ENCODE measurements around the gene REG1B. TPM values are rescaled to one million over a fixed set of nuclear protein-coding genes. Genes with fewer than 3 reads are reported as not detected.

Gene REG1B
- not detected for total RNA-seq

DNA sequence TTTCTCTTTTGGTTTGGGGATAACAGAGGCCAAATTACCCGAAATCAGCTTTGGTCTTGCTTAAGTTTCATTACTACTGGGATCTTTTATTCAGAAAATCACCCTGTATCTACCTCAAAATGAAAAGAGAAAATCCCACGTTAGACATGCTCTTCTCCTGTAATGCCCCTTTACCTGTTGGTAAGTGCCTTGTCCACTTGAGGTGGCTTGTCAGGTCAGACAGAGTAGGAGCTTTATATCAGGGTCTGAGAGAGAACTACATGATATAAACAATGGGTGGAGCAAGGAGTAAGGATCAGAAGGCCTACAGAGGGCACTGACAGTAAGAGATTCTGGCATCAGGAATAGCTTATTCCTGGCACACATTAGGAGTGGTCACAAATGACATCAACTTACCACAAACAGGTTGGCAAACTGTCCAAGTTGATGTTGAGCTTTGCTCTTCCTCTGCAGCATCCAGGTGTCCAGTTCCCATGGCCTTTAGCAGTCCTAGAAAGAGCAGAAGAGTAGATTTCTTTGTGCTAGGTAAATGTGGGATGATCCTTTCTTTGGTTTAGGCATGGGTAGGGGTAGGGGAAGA is at the start of gene REG1B:
Gene REG1B (minus strand): TSS at position 209 of the 580 bp plus-strand sequence. CDS start 381 bp downstream, outside the sequence.
- Histone ChIP-seq H3K36me3 (no peaks in the 10 kb centered on the region), H3K9me3 (no peaks in the 10 kb centered on the region), H3K27ac (no peak within 1 kb of the TSS), H3K4me3 (no peak within 1 kb of the TSS), H3K27me3 (no peaks in the 10 kb centered on the region), H3K4me1 (no peaks in the 10 kb centered on the region)
- TF ChIP-seq POLR2AphosphoS5 (IDR thresholded peaks at IDR 0.05) (no peak), POLR2A (IDR thresholded peaks at IDR 0.05) (no peak)
- TF ChIP-seq, protein P1, sequence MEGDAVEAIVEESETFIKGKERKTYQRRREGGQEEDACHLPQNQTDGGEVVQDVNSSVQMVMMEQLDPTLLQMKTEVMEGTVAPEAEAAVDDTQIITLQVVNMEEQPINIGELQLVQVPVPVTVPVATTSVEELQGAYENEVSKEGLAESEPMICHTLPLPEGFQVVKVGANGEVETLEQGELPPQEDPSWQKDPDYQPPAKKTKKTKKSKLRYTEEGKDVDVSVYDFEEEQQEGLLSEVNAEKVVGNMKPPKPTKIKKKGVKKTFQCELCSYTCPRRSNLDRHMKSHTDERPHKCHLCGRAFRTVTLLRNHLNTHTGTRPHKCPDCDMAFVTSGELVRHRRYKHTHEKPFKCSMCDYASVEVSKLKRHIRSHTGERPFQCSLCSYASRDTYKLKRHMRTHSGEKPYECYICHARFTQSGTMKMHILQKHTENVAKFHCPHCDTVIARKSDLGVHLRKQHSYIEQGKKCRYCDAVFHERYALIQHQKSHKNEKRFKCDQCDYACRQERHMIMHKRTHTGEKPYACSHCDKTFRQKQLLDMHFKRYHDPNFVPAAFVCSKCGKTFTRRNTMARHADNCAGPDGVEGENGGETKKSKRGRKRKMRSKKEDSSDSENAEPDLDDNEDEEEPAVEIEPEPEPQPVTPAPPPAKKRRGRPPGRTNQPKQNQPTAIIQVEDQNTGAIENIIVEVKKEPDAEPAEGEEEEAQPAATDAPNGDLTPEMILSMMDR (IDR thresholded peaks at IDR 0.05) = no peak
- no peak for DNase-seq (ENCODE audit: low spot score in 2 of 2)
- intact Hi-C loops (cut with DNase I; ENCODE audit: low total_unique reads) = no loop called here

- no peak for DNase-seq (ENCODE audit: low spot score in 2 of 2)
- Histone ChIP-seq H3K36me3 (no peaks in the 10 kb centered on the region), H3K4me1 (no peaks in the 10 kb centered on the region), H3K27ac (no peak overlapping the region), H3K27me3 (no peaks in the 10 kb centered on the region), H3K4me3 (no peak overlapping the region), H3K9me3 (no peaks in the 10 kb centered on the region)
- TF ChIP-seq, protein P1 (IDR thresholded peaks at IDR 0.05) = no peak
- TF ChIP-seq POLR2AphosphoS5 (IDR thresholded peaks at IDR 0.05) = no peak
- no peak for TF ChIP-seq POLR2A (IDR thresholded peaks at IDR 0.05)
- intact Hi-C loops (cut with DNase I; ENCODE audit: low total_unique reads) = no loop called here
Observed at GRCh38 chr2:79131687-79132086, 43.9 kb upstream of the REG1B start.

DNA sequence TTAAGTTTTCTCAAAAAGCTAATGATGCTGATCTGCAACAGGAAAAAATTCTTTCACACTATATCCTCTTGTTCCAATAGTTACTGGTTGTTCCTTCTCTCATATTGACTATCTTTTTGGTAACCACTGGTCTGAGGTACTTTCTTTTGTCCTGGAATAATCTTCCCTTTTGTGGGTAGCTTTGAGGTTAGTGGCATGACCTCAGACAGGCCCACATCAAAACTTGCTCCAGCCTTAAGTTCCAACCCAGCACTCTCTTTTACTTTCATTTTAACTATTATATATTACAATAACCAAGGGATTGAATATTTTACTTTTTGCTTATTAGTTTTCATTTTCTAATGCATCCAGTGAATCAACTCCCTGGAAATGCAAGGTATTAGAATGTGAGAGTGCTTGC is 42.0 kb upstream of the REG1B start:
- Histone ChIP-seq H3K4me1 (no peaks in the 10 kb centered on the region), H3K9me3 (no peaks in the 10 kb centered on the region), H3K36me3 (no peaks in the 10 kb centered on the region), H3K27ac (no peak overlapping the region), H3K4me3 (no peak overlapping the region), H3K27me3 (no peaks in the 10 kb centered on the region)
- TF ChIP-seq POLR2AphosphoS5 (IDR thresholded peaks at IDR 0.05) (no peak), POLR2A (IDR thresholded peaks at IDR 0.05) (no peak)
- TF ChIP-seq, protein P1 (IDR thresholded peaks at IDR 0.05) = no peak
- intact Hi-C loops (cut with DNase I; ENCODE audit: low total_unique reads) = no loop called here
- no peak for DNase-seq (ENCODE audit: low spot score in 2 of 2)

DNA sequence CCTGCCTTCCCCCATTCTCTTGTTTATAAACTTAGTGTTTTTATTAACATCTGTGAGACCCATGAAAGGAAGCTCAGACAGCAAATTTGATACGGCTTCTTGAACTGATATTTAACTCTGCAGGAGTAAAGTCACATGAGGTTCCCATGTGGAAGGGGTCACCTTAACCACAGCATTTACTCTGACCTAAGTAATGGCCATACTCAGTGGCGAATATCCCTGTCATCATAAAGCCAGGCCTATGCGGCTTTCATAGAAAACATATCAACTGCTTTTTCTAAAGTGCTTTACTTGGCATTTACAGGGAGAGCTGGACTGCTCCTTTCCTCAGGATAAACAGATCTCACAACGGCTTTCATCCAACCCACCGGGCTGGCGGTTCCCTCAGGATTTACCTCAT is 41.5 kb upstream of the REG1B start:
- H3K27me3 ChIP-seq = no peaks in the 10 kb centered on the region
- H3K4me3 ChIP-seq = no peak overlapping the region
- TF ChIP-seq POLR2AphosphoS5 (IDR thresholded peaks at IDR 0.05) (no peak), POLR2A (IDR thresholded peaks at IDR 0.05) (no peak)
- TF ChIP-seq, protein P1 (IDR thresholded peaks at IDR 0.05) = no peak
- no peaks in the 10 kb centered on the region for H3K36me3 ChIP-seq
- DNase-seq (ENCODE audit: low spot score in 2 of 2) = no peak
- no peaks in the 10 kb centered on the region for H3K4me1 ChIP-seq
- no peak overlapping the region for H3K27ac ChIP-seq
- H3K9me3 ChIP-seq = no peaks in the 10 kb centered on the region
- intact Hi-C loops (cut with DNase I; ENCODE audit: low total_unique reads) = no loop called here

GRCh38 chr2:79128406-79128805 is 40.6 kb upstream of the REG1B start:
- no peaks in the 10 kb centered on the region for H3K9me3 ChIP-seq
- no peaks in the 10 kb centered on the region for H3K27me3 ChIP-seq
- H3K27ac ChIP-seq = no peak overlapping the region
- intact Hi-C loops (cut with DNase I; ENCODE audit: low total_unique reads) = no loop called here
- DNase-seq (ENCODE audit: low spot score in 2 of 2) = no peak
- no peaks in the 10 kb centered on the region for H3K4me1 ChIP-seq
- no peak overlapping the region for H3K4me3 ChIP-seq
- H3K36me3 ChIP-seq = no peaks in the 10 kb centered on the region
- TF ChIP-seq, protein P1 (IDR thresholded peaks at IDR 0.05) = no peak
- TF ChIP-seq POLR2A (IDR thresholded peaks at IDR 0.05) = no peak
- no peak for TF ChIP-seq POLR2AphosphoS5 (IDR thresholded peaks at IDR 0.05)
